Activated CD4-positive, alpha-beta T cell treated with anti-CD3 and anti-CD28 coated beads, Interleukin-2, amount 10 ng/mL, durations not matched to agents 7 days and 5 days (primary cell): Measurements from ENCODE around the gene PTPMT1. TPM values are rescaled to one million over a fixed set of nuclear protein-coding genes. Genes with fewer than 3 reads are reported as not detected.

ENCODE experiments used
- CTCF ChIA-PET: fragments of 350-600 bp; sonication (Branson Sonifier 250); formaldehyde crosslinking; loops from one replicate; lab custom pipeline; 2021; ENCODE audit warnings: antibody characterized with exemption; lab: Charles Lee
- POLR2A ChIA-PET: fragments of 350-600 bp; sonication (Branson Sonifier 250); formaldehyde crosslinking; loops from one replicate; lab custom pipeline; 2021; ENCODE audit warnings: antibody characterized with exemption; lab: Charles Lee
- DNase-seq: peaks from one replicate; pipeline ENCODE4 v3.0.0-alpha.2; 2020
- H3K27ac Mint-ChIP-seq: one replicate; pipeline ENCODE4 v1.8.0; 2021; ENCODE audit warnings: mild to moderate bottlenecking, moderate library complexity, mixed read lengths
- H3K27me3 Mint-ChIP-seq: one replicate; pipeline ENCODE4 v1.8.0; 2021; ENCODE audit warnings: mixed read lengths
- H3K36me3 Mint-ChIP-seq: one replicate; pipeline ENCODE4 v1.8.0; 2021; ENCODE audit warnings: low read depth, mixed read lengths
- H3K4me1 Mint-ChIP-seq: one replicate; pipeline ENCODE4 v1.8.0; 2021; ENCODE audit warnings: mixed read lengths
- H3K4me3 Mint-ChIP-seq: one replicate; pipeline ENCODE4 v1.8.0; 2021; ENCODE audit warnings: mild to moderate bottlenecking, moderate library complexity, mixed read lengths
- H3K9me3 Mint-ChIP-seq: one replicate; pipeline ENCODE4 v1.8.0; 2021; ENCODE audit warnings: mixed read lengths
- total RNA-seq, 2 experiments: library from RNA; stranded (reverse); gene quantifications; one replicate each; pipeline ENCODE4 v1.2.3, GENCODE V29; 2021

The PTPMT1 gene
- total RNA-seq, 2 experiments from 2014 or later: 34.2 to 40.5 TPM

- H3K27ac Mint-ChIP-seq: no peak overlapping the region
- no peaks in the 10 kb centered on the region for H3K4me1 Mint-ChIP-seq
- no peaks in the 10 kb centered on the region for H3K27me3 Mint-ChIP-seq
- H3K4me3 Mint-ChIP-seq: no peak overlapping the region
- ChIA-PET CTCF (interaction anchor here (0.9 kb wide), 1 partner anchor 9 kb away, joined by 3 read pairs; no protein-coding TSS in a partner anchor), POLR2A (no interaction called here)
- no peaks in the 10 kb centered on the region for H3K9me3 Mint-ChIP-seq
- no peaks in the 10 kb centered on the region for H3K36me3 Mint-ChIP-seq
- no peak for DNase-seq
Measured at GRCh38 chr11:47603295-47603694, 37.9 kb downstream of the PTPMT1 start.

- ChIA-PET CTCF (interaction anchor here (2.1 kb wide), 2 partner anchors 10 to 25 kb away, joined by 4 to 7 read pairs; no protein-coding TSS in a partner anchor), POLR2A (no interaction called here)
- H3K9me3 Mint-ChIP-seq: no peaks in the 10 kb centered on the region
- no peak for DNase-seq
- H3K36me3 Mint-ChIP-seq: no peaks in the 10 kb centered on the region
- H3K27ac Mint-ChIP-seq: no peak overlapping the region
- H3K27me3 Mint-ChIP-seq: no peaks in the 10 kb centered on the region
- no peak overlapping the region for H3K4me3 Mint-ChIP-seq
- peaks cover 6% of the 10 kb centered on the region for H3K4me1 Mint-ChIP-seq
Measured at GRCh38 chr11:47605921-47606320, 40.5 kb downstream of the PTPMT1 start.

DNA sequence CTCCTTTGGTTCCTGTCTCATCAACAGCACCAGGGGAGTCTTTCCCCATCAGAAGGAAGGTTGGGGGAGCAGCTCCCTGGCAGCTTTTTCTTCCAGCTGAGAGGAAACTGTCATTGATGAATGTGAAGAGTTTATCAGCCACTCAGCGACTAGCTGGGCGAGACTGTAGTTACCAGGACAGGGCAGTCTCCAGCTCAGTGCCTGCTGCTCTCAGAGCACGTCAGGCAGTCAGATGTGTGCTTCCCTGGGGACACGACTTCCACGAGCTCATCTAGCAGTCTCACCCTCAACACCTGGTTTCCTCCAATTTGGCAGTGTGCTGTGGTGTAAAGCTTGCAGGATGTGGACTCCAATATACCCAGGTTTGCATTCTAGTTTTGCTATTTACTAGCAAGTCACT lies 41.3 kb downstream of the PTPMT1 start:
- POLR2A ChIA-PET: no interaction called here
- Mint-ChIP-seq H3K4me1 (peaks cover 6% of the 10 kb centered on the region), H3K27me3 (no peaks in the 10 kb centered on the region), H3K9me3 (no peaks in the 10 kb centered on the region), H3K4me3 (no peak overlapping the region), H3K27ac (no peak overlapping the region), H3K36me3 (no peaks in the 10 kb centered on the region)
- CTCF ChIA-PET: interaction anchor here (0.5 to 2.1 kb wide), 5 partner anchors 10 to 1444 kb away, joined by 3 to 7 read pairs (median 3); no protein-coding TSS in a partner anchor
- DNase-seq: no peak

DNA sequence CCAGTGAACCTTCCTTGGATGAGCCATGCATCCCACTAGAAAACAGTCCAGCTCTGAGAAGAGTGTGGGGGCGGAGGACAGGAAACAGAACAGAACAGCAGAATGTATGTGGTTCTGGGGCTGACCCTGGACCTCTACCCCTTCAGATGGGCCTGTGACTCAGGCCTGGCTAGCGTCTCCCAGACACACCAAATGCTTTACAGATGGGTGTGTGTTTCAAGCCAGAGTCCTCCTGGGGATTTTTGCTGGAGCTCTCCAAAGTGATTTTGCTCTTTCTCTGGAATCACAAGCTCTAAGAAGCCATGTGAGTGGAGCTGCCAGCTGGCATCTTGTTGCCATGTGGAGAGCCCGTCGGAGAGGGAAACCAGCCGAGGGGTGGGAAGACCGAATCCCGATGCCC lies 42.0 kb downstream of the PTPMT1 start:
- H3K4me3 Mint-ChIP-seq: no peak overlapping the region
- H3K27ac Mint-ChIP-seq: no peak overlapping the region
- POLR2A ChIA-PET: no interaction called here

GRCh38 chr11:47609675-47610074 lies 44.3 kb downstream of the PTPMT1 start:
- Mint-ChIP-seq H3K4me3 (no peak overlapping the region), H3K36me3 (no peaks in the 10 kb centered on the region), H3K9me3 (no peaks in the 10 kb centered on the region), H3K4me1 (peaks cover 6% of the 10 kb centered on the region), H3K27ac (no peak overlapping the region), H3K27me3 (no peaks in the 10 kb centered on the region)
- POLR2A ChIA-PET: no interaction called here
- CTCF ChIA-PET: interaction anchor here (1.3 to 1.7 kb wide), 2 partner anchors 11 to 58 kb away, joined by 3 to 4 read pairs; no protein-coding TSS in a partner anchor
- DNase-seq: no peak

More for the DNA sequence above, 42.0 kb downstream of the PTPMT1 start:
- Mint-ChIP-seq H3K4me1 (peaks cover 6% of the 10 kb centered on the region), H3K36me3 (no peaks in the 10 kb centered on the region), H3K27me3 (no peaks in the 10 kb centered on the region), H3K9me3 (no peaks in the 10 kb centered on the region)
- CTCF ChIA-PET: interaction anchor here (0.5 to 2.1 kb wide), 5 partner anchors 11 to 448 kb away, joined by 3 to 7 read pairs (median 3); no protein-coding TSS in a partner anchor
- no peak for DNase-seq

DNA sequence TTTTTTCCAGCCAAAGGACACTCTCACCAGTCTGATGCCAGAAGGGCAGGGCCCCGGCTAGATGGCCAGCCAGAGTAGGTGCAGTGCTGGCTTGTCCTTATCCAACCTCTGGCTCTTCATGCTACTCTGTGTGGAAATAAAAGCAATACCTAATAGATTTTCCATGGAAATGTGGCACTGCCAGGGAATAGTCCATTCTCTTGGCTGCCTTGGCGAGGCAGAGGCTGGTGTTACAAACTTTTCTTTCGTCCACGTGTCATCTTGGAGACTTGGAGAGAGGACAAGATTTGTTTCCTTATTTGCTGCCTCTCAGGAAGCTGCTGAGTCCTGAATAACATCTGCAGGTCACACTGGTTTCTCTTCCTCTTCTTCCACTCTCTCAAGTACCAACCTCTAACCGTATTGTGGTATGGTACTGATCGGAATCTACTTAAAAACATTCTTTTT lies 46.0 kb downstream of the PTPMT1 start:
- DNase-seq: no peak
- Mint-ChIP-seq H3K4me1 (peaks cover 6% of the 10 kb centered on the region), H3K36me3 (peaks cover 2% of the 10 kb centered on the region), H3K9me3 (no peaks in the 10 kb centered on the region), H3K27me3 (no peaks in the 10 kb centered on the region), H3K27ac (peak overlapping the region; percentile 28), H3K4me3 (no peak overlapping the region)
- CTCF ChIA-PET: interaction anchor here (0.6 to 1.7 kb wide), 3 partner anchors 8 to 55 kb away, joined by 3 to 4 read pairs (median 4); no protein-coding TSS in a partner anchor
- POLR2A ChIA-PET: no interaction called here

GRCh38 chr11:47615249-47615648 lies 49.9 kb downstream of the PTPMT1 start:
- peaks cover 11% of the 10 kb centered on the region for H3K36me3 Mint-ChIP-seq
- no peak overlapping the region for H3K4me3 Mint-ChIP-seq
- H3K9me3 Mint-ChIP-seq: no peaks in the 10 kb centered on the region
- no peaks in the 10 kb centered on the region for H3K27me3 Mint-ChIP-seq
- CTCF ChIA-PET: interaction anchor here (1.1 kb wide), 1 partner anchor 139 kb away, joined by 3 read pairs; no protein-coding TSS in a partner anchor
- DNase-seq: no peak
- POLR2A ChIA-PET: no interaction called here
- peaks cover 6% of the 10 kb centered on the region for H3K4me1 Mint-ChIP-seq
- no peak overlapping the region for H3K27ac Mint-ChIP-seq

GRCh38 chr11:47616726-47617416 lies 51.5 kb downstream of the PTPMT1 start:
- POLR2A ChIA-PET: interaction anchor here (0.6 kb wide), 1 partner anchor 1190 kb away, joined by 3 read pairs; no protein-coding TSS in a partner anchor
- Mint-ChIP-seq H3K9me3 (no peaks in the 10 kb centered on the region), H3K27me3 (no peaks in the 10 kb centered on the region), H3K4me1 (peaks cover 6% of the 10 kb centered on the region), H3K27ac (no peak overlapping the region), H3K4me3 (no peak overlapping the region), H3K36me3 (peaks cover 15% of the 10 kb centered on the region)
- DNase-seq: peak; percentile 35
- CTCF ChIA-PET: interaction anchor here (0.7 to 1.3 kb wide), 6 partner anchors 12 to 262 kb away, joined by 3 to 5 read pairs (median 3); no protein-coding TSS in a partner anchor

DNA sequence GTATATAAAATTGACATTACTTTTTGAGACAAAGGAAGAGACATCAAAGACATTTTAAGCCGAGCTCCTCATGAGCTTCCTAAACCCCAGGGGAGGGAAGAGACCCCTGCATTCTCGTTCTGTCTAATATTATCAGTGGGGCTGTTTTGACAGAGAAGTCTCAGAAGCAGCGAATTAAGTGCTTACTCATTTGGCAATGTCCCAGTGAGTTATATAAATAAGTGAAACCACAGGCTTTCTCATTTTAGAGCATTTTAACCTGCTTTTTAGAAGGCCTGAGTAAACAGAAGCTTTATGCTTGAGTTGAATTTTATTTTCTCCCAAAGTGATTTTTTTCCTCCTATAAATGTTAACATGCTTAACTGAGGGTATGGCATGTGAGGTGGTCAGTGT lies 52.0 kb downstream of the PTPMT1 start:
- no peaks in the 10 kb centered on the region for H3K27me3 Mint-ChIP-seq
- H3K36me3 Mint-ChIP-seq: peaks cover 16% of the 10 kb centered on the region
- H3K9me3 Mint-ChIP-seq: no peaks in the 10 kb centered on the region
- POLR2A ChIA-PET: interaction anchor here (0.6 kb wide), 1 partner anchor 1190 kb away, joined by 3 read pairs; no protein-coding TSS in a partner anchor
- CTCF ChIA-PET: interaction anchor here (0.8 to 1.3 kb wide), 4 partner anchors 11 to 146 kb away, joined by 3 to 4 read pairs (median 3); no protein-coding TSS in a partner anchor
- H3K4me1 Mint-ChIP-seq: peaks cover 6% of the 10 kb centered on the region
- no peak for DNase-seq
- no peak overlapping the region for H3K27ac Mint-ChIP-seq
- H3K4me3 Mint-ChIP-seq: no peak overlapping the region

DNA sequence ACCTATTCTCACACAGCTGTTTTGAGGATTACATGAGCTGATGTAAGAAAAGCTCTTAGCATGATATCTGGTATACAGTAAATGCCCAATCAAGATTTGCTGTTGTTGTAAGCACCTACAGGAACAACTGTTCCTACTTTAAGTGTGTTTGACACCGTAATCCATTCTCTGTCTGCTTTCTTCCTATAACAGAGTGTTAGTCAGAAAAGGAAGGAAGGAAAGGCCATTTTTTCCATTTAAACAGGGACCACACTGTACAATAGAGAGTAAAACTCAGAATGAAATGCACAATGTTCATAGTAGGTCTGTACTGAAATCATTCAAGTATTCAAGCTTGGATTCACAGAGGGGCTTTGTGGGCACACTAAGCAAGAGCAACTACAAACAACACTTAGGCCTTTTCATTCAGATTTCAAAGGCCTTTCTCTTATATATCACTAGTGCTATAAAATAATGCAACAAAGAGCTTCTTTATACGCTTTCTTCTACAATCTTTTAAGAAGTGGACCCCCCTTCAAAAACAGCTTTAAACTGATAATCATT lies 55.5 kb downstream of the PTPMT1 start:
- H3K27me3 Mint-ChIP-seq: no peaks in the 10 kb centered on the region
- H3K4me3 Mint-ChIP-seq: no peak overlapping the region
- peaks cover 25% of the 10 kb centered on the region for H3K36me3 Mint-ChIP-seq
- ChIA-PET CTCF (interaction anchor here (1.7 to 1.9 kb wide), 3 partner anchors 8 to 16 kb away, joined by 4 to 6 read pairs (median 5); no protein-coding TSS in a partner anchor), POLR2A (no interaction called here)
- no peaks in the 10 kb centered on the region for H3K9me3 Mint-ChIP-seq
- H3K27ac Mint-ChIP-seq: no peak overlapping the region
- DNase-seq: no peak
- H3K4me1 Mint-ChIP-seq: peaks cover 6% of the 10 kb centered on the region
